Measurements from ENCODE around the gene BEX4. TPM values are rescaled to one million over a fixed set of nuclear protein-coding genes. Genes with fewer than 3 reads are reported as not detected.

BEX4 gene
- total and polyA plus RNA-seq, 9 of the 15 experiments (the other 6 are each of a cell fraction or from before 2014, with no cell fraction given): 74.6 to 399 (median 154) TPM

GRCh38 chrX:103211012-103211715 is 3.7 kb upstream of the BEX4 start (continued):
- TF ChIP-seq REST (IDR thresholded peaks at IDR 0.05; ENCODE audit: borderline replicate concordance) (peak; percentile 75; the same call in 1 of the 2 replicates), REST (CRISPR knock-in tag; IDR thresholded peaks at IDR 0.05; ENCODE audit: low read depth) (no peak), ZBTB9 (CRISPR knock-in tag; IDR thresholded peaks at IDR 0.05) (0 out of 2 replicates have a peak, but pooled peaks have one; percentile 17), CCNT2 (IDR thresholded peaks at IDR 0.05; ENCODE audit: borderline replicate concordance, extremely low read depth, insufficient read length, low read depth, low read length) (no peak), ZNF395 (CRISPR knock-in tag; IDR thresholded peaks at IDR 0.05) (no peak), DEAF1 (CRISPR knock-in tag; IDR thresholded peaks at IDR 0.05) (peak; percentile 40; the same call in 1 of the 2 replicates), SRF (CRISPR knock-in tag; IDR thresholded peaks at IDR 0.05) (no peak), TGIF2 (CRISPR knock-in tag; IDR thresholded peaks at IDR 0.05) (no peak), RAD21 (CRISPR knock-in tag; conservative IDR thresholded peaks at IDR 0.05 in 1 of 2, IDR thresholded peaks at IDR 0.05 in 1 of 2) (peak; percentile 71 to 86), BHLHE40 (IDR thresholded peaks at IDR 0.05; ENCODE audit: low read length) (no peak), HOXB6 (CRISPR knock-in tag; IDR thresholded peaks at IDR 0.05; ENCODE audit: borderline replicate concordance) (no peak), ZNF263 (CRISPR knock-in tag; IDR thresholded peaks at IDR 0.05; ENCODE audit: borderline replicate concordance) (no peak), BRD9 (IDR thresholded peaks at IDR 0.05; ENCODE audit: low read depth, partially characterized antibody) (peak; percentile 30), ZNF124 (CRISPR knock-in tag; IDR thresholded peaks at IDR 0.05) (no peak)

Data from K562 (cell line).